Measurements from ENCODE around the gene CTTN.

GRCh38 chr11:70418130-70418529 is 19.8 kb downstream of the CTTN start:
- TF ChIP-seq, protein P1, sequence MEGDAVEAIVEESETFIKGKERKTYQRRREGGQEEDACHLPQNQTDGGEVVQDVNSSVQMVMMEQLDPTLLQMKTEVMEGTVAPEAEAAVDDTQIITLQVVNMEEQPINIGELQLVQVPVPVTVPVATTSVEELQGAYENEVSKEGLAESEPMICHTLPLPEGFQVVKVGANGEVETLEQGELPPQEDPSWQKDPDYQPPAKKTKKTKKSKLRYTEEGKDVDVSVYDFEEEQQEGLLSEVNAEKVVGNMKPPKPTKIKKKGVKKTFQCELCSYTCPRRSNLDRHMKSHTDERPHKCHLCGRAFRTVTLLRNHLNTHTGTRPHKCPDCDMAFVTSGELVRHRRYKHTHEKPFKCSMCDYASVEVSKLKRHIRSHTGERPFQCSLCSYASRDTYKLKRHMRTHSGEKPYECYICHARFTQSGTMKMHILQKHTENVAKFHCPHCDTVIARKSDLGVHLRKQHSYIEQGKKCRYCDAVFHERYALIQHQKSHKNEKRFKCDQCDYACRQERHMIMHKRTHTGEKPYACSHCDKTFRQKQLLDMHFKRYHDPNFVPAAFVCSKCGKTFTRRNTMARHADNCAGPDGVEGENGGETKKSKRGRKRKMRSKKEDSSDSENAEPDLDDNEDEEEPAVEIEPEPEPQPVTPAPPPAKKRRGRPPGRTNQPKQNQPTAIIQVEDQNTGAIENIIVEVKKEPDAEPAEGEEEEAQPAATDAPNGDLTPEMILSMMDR (IDR thresholded peaks at IDR 0.05; ENCODE audit: control extremely low read depth in 1 of 3, insufficient read depth in 1 of 3, low read depth in 1 of 3, low read length in 3 of 3), result no peak
- TF ChIP-seq POLR2AphosphoS5 (IDR thresholded peaks at IDR 0.05; ENCODE audit: low read depth, low read length), result no peak
- no peak for TF ChIP-seq EZH2 (IDR thresholded peaks at IDR 0.05; ENCODE audit: low read depth, low read length, severe bottlenecking)
- no peak for TF ChIP-seq SUZ12 (IDR thresholded peaks at IDR 0.05; ENCODE audit: low read length)
- no peak for TF ChIP-seq TAF1 (IDR thresholded peaks at IDR 0.05; ENCODE audit: low read depth, low read length)
- no peak for TF ChIP-seq SIN3A (conservative IDR thresholded peaks at IDR 0.05 in 1 of 2, IDR thresholded peaks at IDR 0.05 in 1 of 2; ENCODE audit: low read depth in 1 of 2, low read length in 2 of 2)
- no peak for TF ChIP-seq KDM5A (IDR thresholded peaks at IDR 0.05; ENCODE audit: low read length)
- TF ChIP-seq TEAD4 (IDR thresholded peaks at IDR 0.05; ENCODE audit: low read depth, low read length), result no peak

All from H1 (cell line).